Type B pancreatic cell (in vitro differentiated cells): Measurements from ENCODE around the gene FHOD3. TPM values are rescaled to one million over a fixed set of nuclear protein-coding genes. Genes with fewer than 3 reads are reported as not detected.

ENCODE experiments used
- DNase-seq: peaks from one replicate; pipeline ENCODE4 v3.0.0; 2021; ENCODE audit warnings: mixed read lengths; ENCODE audit not compliant: unreplicated experiment; ENCODE audit errors: extremely low spot score
- H3K27ac Mint-ChIP-seq: 2 replicates; pipeline ENCODE4 v1.8.0; 2021; ENCODE audit warnings: mild to moderate bottlenecking, mixed read lengths
- H3K27me3 Mint-ChIP-seq: 2 replicates; pipeline ENCODE4 v1.8.0; 2021; ENCODE audit warnings: mixed read lengths
- H3K36me3 Mint-ChIP-seq: 2 replicates; pipeline ENCODE4 v1.8.0; 2021; ENCODE audit warnings: mixed read lengths
- H3K4me1 Mint-ChIP-seq: one replicate; pipeline ENCODE4 v1.8.0; 2021; ENCODE audit warnings: mixed read lengths; ENCODE audit not compliant: unreplicated experiment
- H3K4me3 Mint-ChIP-seq: 2 replicates; pipeline ENCODE4 v1.8.0; 2021; ENCODE audit warnings: mild to moderate bottlenecking, mixed read lengths
- H3K9me3 Mint-ChIP-seq: 2 replicates; pipeline ENCODE4 v1.8.0; 2021; ENCODE audit warnings: mixed read lengths
- total RNA-seq: library from RNA; stranded (reverse); gene quantifications from 2 replicates; pipeline ENCODE4 v1.2.1, GENCODE V29; 2021; ENCODE audit warnings: low replicate concordance
- TF ChIP-seq, protein P1 (sequence below): fragments of 200-600 bp; sonication (generic); conservative IDR thresholded peaks from 2 replicates; pipeline ENCODE4 v1.5.0; 2021; ENCODE audit warnings: antibody characterized with exemption, mild to moderate bottlenecking

The FHOD3 gene
- total RNA-seq, 1 donor from 2014 or later, result 5.3 TPM

DNA sequence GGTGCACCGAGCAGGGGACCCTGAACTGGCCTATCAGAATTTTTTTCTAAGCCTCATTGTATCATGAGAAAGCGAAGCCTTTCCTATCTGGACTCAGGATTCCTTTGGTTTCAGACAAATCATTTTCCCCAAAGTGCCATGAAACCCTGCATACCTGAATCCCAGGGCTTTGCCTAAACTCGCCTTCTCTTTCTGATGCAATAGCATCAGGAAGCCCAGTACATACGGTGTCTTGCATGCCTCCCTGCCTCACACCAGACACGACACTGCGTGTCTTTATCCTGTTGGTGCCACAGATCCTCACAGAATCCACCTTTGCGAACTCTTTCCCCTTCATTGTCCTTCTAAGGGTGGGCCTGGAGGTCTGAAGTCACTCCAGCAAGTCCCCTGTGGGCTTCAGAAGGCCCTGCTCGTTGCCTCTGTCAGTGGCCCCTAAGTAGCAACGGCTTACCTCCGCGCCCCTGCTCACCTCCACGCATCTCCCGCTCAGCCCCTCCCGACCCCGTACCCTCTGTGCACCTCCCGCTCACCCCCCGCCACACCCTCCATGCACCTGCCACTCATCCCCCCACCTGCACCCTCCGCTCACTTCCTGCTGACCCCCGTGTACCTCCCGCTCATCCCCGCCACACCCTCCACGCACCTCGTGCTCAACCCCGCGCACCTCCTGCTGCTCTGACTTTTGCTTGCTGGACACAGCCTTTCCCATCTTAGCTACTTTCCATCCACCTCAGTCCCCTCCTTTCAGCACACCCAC, 447.9 kb downstream of the FHOD3 start:
- Mint-ChIP-seq H3K36me3 (no peaks in the 10 kb centered on the region), H3K9me3 (no peaks in the 10 kb centered on the region), H3K4me1 (no peaks in the 10 kb centered on the region), H3K27ac (peak overlapping the region; percentile 25), H3K4me3 (no peak overlapping the region), H3K27me3 (no peaks in the 10 kb centered on the region)
- no peak for DNase-seq
- TF ChIP-seq, protein P1, sequence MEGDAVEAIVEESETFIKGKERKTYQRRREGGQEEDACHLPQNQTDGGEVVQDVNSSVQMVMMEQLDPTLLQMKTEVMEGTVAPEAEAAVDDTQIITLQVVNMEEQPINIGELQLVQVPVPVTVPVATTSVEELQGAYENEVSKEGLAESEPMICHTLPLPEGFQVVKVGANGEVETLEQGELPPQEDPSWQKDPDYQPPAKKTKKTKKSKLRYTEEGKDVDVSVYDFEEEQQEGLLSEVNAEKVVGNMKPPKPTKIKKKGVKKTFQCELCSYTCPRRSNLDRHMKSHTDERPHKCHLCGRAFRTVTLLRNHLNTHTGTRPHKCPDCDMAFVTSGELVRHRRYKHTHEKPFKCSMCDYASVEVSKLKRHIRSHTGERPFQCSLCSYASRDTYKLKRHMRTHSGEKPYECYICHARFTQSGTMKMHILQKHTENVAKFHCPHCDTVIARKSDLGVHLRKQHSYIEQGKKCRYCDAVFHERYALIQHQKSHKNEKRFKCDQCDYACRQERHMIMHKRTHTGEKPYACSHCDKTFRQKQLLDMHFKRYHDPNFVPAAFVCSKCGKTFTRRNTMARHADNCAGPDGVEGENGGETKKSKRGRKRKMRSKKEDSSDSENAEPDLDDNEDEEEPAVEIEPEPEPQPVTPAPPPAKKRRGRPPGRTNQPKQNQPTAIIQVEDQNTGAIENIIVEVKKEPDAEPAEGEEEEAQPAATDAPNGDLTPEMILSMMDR, result no peak

DNA sequence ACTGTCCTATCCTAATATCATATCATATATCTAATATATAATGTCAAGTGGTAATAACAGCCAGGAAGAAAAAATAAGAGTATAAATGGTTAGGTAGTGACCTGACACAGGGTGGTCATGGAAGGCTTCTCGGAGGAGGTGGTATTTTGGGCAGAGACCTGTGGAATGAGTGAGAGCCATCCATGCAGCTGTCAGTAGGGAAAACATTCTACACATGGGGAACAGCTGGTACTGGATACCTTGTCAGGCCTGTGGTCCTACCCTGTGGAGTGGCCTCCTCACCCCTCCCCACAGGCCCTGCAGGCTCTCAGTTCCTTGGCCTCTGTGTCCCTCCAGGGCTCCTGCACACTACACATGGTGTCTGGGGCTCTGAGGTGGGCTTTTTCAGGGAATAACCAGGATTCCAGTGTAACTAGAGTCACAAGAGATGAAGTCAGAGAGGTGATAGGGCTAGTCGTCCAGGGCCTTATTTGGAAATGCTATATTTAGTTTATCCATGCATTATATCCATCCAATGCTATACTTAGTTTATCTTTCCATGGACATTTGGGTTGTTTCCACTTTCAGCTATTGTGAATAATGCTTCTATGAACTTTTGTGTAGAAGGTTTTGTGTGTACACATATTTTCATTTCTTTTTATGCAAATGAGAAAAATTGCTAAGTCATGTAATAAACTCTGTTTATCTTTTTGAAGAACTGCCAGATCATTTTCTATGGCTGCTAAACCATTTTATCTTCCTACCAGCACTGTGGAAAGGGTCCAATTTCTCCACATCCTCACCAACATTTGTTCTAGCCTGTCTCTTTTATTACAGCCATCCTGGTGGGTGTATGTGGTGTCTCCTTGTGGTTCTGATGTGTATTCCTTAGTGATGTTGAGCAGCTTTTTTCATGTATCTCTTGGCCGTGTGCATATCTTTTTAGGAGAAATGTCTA, 455.7 kb downstream of the FHOD3 start:
- no peaks in the 10 kb centered on the region for H3K9me3 Mint-ChIP-seq
- TF ChIP-seq, protein P1, result no peak
- no peak overlapping the region for H3K4me3 Mint-ChIP-seq
- DNase-seq, result no peak
- H3K4me1 Mint-ChIP-seq, result no peaks in the 10 kb centered on the region
- H3K27ac Mint-ChIP-seq, result no peak overlapping the region
- H3K27me3 Mint-ChIP-seq, result no peaks in the 10 kb centered on the region
- H3K36me3 Mint-ChIP-seq, result no peaks in the 10 kb centered on the region

DNA sequence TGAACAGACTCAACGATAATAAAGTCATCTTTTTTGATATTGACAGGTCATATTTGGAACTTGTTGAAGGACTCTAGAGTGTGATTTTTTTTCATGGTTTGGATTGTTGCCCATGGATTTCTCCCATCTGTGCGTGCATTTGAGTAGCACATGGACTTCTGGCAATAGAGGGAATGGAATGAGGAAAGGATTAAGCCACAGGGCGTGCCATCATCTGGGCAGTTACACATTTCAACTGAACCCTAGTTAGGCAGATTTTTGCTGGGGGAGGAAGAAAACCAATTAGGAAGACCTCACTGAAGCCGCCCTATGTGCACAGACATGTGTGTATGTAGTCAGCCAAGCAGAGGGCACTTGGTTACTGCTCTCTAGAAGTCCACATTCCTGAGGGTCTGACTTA, 458.7 kb downstream of the FHOD3 start:
- TF ChIP-seq, protein P1, result no peak
- Mint-ChIP-seq H3K27me3 (no peaks in the 10 kb centered on the region), H3K9me3 (no peaks in the 10 kb centered on the region), H3K4me3 (no peak overlapping the region), H3K27ac (no peak overlapping the region), H3K36me3 (no peaks in the 10 kb centered on the region), H3K4me1 (no peaks in the 10 kb centered on the region)
- no peak for DNase-seq

DNA sequence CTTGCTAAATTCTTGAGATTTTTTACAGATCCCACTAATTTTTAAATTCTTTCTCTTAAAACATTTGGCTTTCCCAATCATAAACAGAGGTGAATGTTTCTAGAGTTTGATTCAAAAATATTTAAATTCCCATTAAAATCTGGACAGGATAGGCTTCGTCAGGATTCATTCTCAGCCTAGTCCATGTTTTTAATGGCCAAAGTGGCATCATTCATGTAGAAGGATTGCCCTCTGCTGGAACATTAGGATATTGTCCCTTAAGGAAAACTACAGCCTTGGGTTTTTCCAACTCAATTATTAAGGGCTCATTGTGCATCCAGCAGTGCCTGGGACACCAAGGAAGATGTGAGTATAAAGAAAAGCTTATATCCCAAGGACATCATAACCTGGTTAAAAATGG, 459.6 kb downstream of the FHOD3 start:
- Mint-ChIP-seq H3K27ac (no peak overlapping the region), H3K36me3 (no peaks in the 10 kb centered on the region), H3K4me1 (no peaks in the 10 kb centered on the region), H3K9me3 (peaks cover 5% of the 10 kb centered on the region), H3K27me3 (no peaks in the 10 kb centered on the region), H3K4me3 (no peak overlapping the region)
- no peak for DNase-seq
- TF ChIP-seq, protein P1, result peak; percentile 82

DNA sequence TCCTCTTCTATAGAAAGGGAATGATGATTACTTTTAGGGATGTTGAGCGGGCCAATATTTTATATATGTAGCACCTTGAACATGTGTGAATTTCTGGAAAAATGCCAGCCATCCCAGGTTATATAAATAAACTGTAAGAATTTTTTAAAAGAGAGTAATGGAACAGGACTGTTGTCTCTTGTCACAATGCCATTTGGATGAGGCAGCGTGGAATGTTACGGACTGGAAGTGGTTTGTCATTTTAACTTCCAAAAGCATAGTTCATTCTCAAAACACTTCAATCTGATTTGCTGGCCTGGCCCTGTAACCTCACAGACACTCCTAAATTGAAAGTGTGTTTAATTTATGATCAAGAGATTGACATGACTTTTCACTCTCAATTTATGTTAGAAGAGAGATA, 460.5 kb downstream of the FHOD3 start:
- Mint-ChIP-seq H3K4me3 (no peak overlapping the region), H3K27ac (no peak overlapping the region), H3K27me3 (no peaks in the 10 kb centered on the region), H3K9me3 (peaks cover 5% of the 10 kb centered on the region), H3K4me1 (no peaks in the 10 kb centered on the region), H3K36me3 (no peaks in the 10 kb centered on the region)
- no peak for DNase-seq
- TF ChIP-seq, protein P1, result no peak
